C4-2B (cell line): Measurements from ENCODE around the gene ZSCAN10.
"Not testable (repeated sequence)": the region's sequence is repeated elsewhere in the genome, so short reads cannot be mapped to it uniquely, and the experiment has no call there.

ENCODE experiments used
- H3K27ac ChIP-seq: fragments of 450-650 bp; 2 replicates; pipeline ENCODE4 v1.5.1; 2017
- CTCF ChIP-seq: fragments of 450-650 bp; conservative IDR thresholded peaks from 2 replicates; pipeline ENCODE4 v1.5.1; 2017; ENCODE audit warnings: mild to moderate bottlenecking
- ZFX ChIP-seq: fragments of 450-650 bp; IDR thresholded peaks from 2 replicates; pipeline ENCODE4 v1.6.1; 2017

The ZSCAN10 gene

GRCh38 chr16:3073448-3073847 is 25.6 kb downstream of the ZSCAN10 start:
- TF ChIP-seq CTCF (no peak), ZFX (no peak)
- no peak overlapping the region for H3K27ac ChIP-seq

DNA sequence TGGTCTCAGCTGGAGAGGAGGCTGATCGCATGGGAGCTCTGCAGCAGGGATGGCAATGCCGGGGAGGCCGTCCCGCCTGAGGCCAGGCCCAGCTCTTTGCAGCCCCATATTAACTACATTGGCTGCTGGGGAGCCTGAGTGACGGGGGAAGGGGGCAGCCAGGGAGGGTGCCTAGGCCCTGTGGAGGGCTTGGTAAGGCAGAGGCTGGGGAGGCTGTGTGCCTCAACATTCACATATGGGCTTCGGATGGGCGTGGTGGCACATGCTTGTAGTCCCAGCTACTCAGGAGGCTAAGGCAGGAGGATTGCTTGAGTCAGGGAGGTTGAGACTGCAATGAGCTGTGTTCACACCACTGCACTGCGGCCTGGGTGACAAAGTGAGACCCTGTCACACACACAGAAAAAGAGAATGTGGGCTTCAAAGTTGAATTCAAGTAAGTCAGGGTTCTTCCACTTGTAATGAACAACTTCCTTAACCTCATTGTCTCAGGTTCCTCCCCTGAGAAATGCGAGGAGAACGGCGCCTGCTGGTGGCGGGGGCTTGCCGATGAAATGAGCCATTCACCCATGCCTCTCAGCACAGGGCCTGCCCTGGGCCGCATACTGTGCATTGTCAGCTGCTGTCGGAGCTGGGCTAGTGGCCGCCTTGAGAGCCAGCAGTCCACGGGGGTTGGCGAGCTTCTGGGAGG is 26.4 kb downstream of the ZSCAN10 start:
- H3K27ac ChIP-seq = not testable (repeated sequence)

DNA sequence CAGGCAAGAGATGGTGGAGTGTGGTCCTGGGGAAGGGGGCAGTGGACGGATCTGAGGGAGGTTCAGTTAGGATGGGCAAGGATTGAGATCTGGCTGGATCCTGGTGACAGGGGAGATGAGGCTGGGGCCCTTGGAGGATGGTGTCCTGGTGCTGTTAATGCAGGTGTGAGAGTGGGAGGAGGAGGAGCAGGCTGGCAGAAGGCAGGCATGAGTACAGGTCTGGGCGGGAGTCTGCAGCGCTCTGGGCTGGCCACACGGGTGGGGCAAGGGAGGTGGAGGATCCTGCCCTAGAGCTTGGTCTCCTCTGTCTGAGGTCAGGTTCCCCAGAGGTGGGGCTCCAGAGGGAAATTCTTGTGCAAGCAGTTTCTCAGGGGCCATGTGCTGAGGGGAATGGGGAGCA is 26.9 kb downstream of the ZSCAN10 start:
- not testable (repeated sequence) for H3K27ac ChIP-seq

- TF ChIP-seq CTCF = no peak
- no peak for TF ChIP-seq ZFX
- H3K27ac ChIP-seq = no peak overlapping the region
Observed at GRCh38 chr16:3071655-3072054, 27.4 kb downstream of the ZSCAN10 start.

DNA sequence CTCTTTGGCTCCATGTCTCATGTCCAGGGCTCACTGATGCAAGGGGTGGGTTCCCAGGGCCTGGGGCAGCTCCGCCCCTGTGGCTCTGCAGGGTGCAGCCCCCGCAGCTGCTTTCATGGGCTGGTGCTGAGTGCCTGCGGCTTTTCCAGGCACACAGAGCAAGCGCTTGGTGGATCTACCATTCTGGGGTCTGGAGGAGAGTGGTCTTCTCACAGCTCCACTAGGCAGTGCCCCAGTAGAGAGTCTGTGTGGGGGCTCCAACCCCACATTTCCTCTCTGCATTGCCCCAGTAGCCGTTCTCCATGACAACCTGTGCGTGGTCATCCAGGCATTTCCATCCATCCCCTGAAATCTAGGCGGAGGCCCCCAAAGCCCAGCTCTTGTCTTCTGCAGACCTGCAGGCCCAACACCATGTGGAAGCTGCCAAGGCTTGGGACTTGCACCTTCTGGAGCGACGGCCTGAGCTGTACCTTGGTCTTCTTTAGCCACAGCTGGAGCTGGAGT is 28.4 kb downstream of the ZSCAN10 start:
- TF ChIP-seq CTCF (no peak), ZFX (no peak)
- no peak overlapping the region for H3K27ac ChIP-seq

- not testable (repeated sequence) for H3K27ac ChIP-seq
Observed at GRCh38 chr16:3069146-3069545, 29.9 kb downstream of the ZSCAN10 start.

- TF ChIP-seq ZFX = no peak
- no peak for TF ChIP-seq CTCF
- H3K27ac ChIP-seq = no peak overlapping the region
Observed at GRCh38 chr16:3068487-3068886, 30.6 kb downstream of the ZSCAN10 start.

GRCh38 chr16:3066440-3066748 is 32.7 kb downstream of the ZSCAN10 start:
- TF ChIP-seq ZFX = no peak
- TF ChIP-seq CTCF = no peak
- no peak overlapping the region for H3K27ac ChIP-seq

GRCh38 chr16:3065742-3066439 is 33.2 kb downstream of the ZSCAN10 start:
- H3K27ac ChIP-seq = no peak overlapping the region
- TF ChIP-seq ZFX = no peak
